Measurements from ENCODE around the gene P3H2.

P3H2 gene

GRCh38 chr3:190003068-190003467, 117.6 kb downstream of the P3H2 start:
- peaks cover 35% of the 10 kb centered on the region for H3K4me1 ChIP-seq (ENCODE audit: insufficient read depth, low read length)
- no peaks in the 10 kb centered on the region for H3K9me3 ChIP-seq (ENCODE audit: control insufficient read depth, insufficient read depth, low read length)
- H3K36me3 ChIP-seq (ENCODE audit: insufficient read depth, low read length) = no peaks in the 10 kb centered on the region
- H3K9ac ChIP-seq (ENCODE audit: low read depth, low read length) = no peak overlapping the region

- Histone ChIP-seq H3K36me3 (ENCODE audit: insufficient read depth, low read length) (no peaks in the 10 kb centered on the region), H3K9ac (ENCODE audit: low read depth, low read length) (no peak overlapping the region), H3K4me1 (ENCODE audit: insufficient read depth, low read length) (peaks cover 38% of the 10 kb centered on the region), H3K9me3 (ENCODE audit: control insufficient read depth, insufficient read depth, low read length) (no peaks in the 10 kb centered on the region)
Measured at GRCh38 chr3:190001426-190001825, 119.3 kb downstream of the P3H2 start.

- 0 out of 2 replicates have a peak overlapping the region, but pooled peaks have one; percentile 11 for H3K9ac ChIP-seq (ENCODE audit: low read depth, low read length)
Measured at GRCh38 chr3:190000861-190001196, 119.9 kb downstream of the P3H2 start.

GRCh38 chr3:190000187-190000860, 120.4 kb downstream of the P3H2 start:
- H3K9me3 ChIP-seq (ENCODE audit: control insufficient read depth, insufficient read depth, low read length) = no peaks in the 10 kb centered on the region
- no peaks in the 10 kb centered on the region for H3K36me3 ChIP-seq (ENCODE audit: insufficient read depth, low read length)
- H3K4me1 ChIP-seq (ENCODE audit: insufficient read depth, low read length) = peaks cover 37% of the 10 kb centered on the region
- no peak overlapping the region for H3K9ac ChIP-seq (ENCODE audit: low read depth, low read length)

More at GRCh38 chr3:190000861-190001196, 119.9 kb downstream of the P3H2 start:
- H3K9me3 ChIP-seq (ENCODE audit: control insufficient read depth, insufficient read depth, low read length) = no peaks in the 10 kb centered on the region
- peaks cover 37% of the 10 kb centered on the region for H3K4me1 ChIP-seq (ENCODE audit: insufficient read depth, low read length)
- no peaks in the 10 kb centered on the region for H3K36me3 ChIP-seq (ENCODE audit: insufficient read depth, low read length)

- no peaks in the 10 kb centered on the region for H3K9me3 ChIP-seq (ENCODE audit: control insufficient read depth, insufficient read depth, low read length)
- no peak overlapping the region for H3K9ac ChIP-seq (ENCODE audit: low read depth, low read length)
- no peaks in the 10 kb centered on the region for H3K36me3 ChIP-seq (ENCODE audit: insufficient read depth, low read length)
- H3K4me1 ChIP-seq (ENCODE audit: insufficient read depth, low read length) = peaks cover 38% of the 10 kb centered on the region
Measured at GRCh38 chr3:189999718-190000117, 121.0 kb downstream of the P3H2 start.

- H3K36me3 ChIP-seq (ENCODE audit: insufficient read depth, low read length) = no peaks in the 10 kb centered on the region
- H3K9me3 ChIP-seq (ENCODE audit: control insufficient read depth, insufficient read depth, low read length) = no peaks in the 10 kb centered on the region
- no peak overlapping the region for H3K9ac ChIP-seq (ENCODE audit: low read depth, low read length)
- peaks cover 25% of the 10 kb centered on the region for H3K4me1 ChIP-seq (ENCODE audit: insufficient read depth, low read length)
Measured at GRCh38 chr3:189995129-189995528, 125.6 kb downstream of the P3H2 start.

- H3K9me3 ChIP-seq (ENCODE audit: control insufficient read depth, insufficient read depth, low read length) = no peaks in the 10 kb centered on the region
- no peaks in the 10 kb centered on the region for H3K36me3 ChIP-seq (ENCODE audit: insufficient read depth, low read length)
- peaks cover 15% of the 10 kb centered on the region for H3K4me1 ChIP-seq (ENCODE audit: insufficient read depth, low read length)
- H3K9ac ChIP-seq (ENCODE audit: low read depth, low read length) = no peak overlapping the region
Measured at GRCh38 chr3:189990826-189991225, 129.9 kb downstream of the P3H2 start.

GRCh38 chr3:189988854-189989253, 131.8 kb downstream of the P3H2 start:
- H3K9me3 ChIP-seq (ENCODE audit: control insufficient read depth, insufficient read depth, low read length) = no peaks in the 10 kb centered on the region
- H3K9ac ChIP-seq (ENCODE audit: low read depth, low read length) = no peak overlapping the region
- peaks cover 7% of the 10 kb centered on the region; the same call in 1 of the 2 replicates for H3K4me1 ChIP-seq (ENCODE audit: insufficient read depth, low read length)
- H3K36me3 ChIP-seq (ENCODE audit: insufficient read depth, low read length) = no peaks in the 10 kb centered on the region

GRCh38 chr3:189988322-189988721, 132.4 kb downstream of the P3H2 start:
- Histone ChIP-seq H3K4me1 (ENCODE audit: insufficient read depth, low read length) (peaks cover 7% of the 10 kb centered on the region; the same call in 1 of the 2 replicates), H3K9ac (ENCODE audit: low read depth, low read length) (no peak overlapping the region), H3K36me3 (ENCODE audit: insufficient read depth, low read length) (no peaks in the 10 kb centered on the region), H3K9me3 (ENCODE audit: control insufficient read depth, insufficient read depth, low read length) (no peaks in the 10 kb centered on the region)

- peaks cover 3% of the 10 kb centered on the region; the same call in 1 of the 2 replicates for H3K36me3 ChIP-seq (ENCODE audit: insufficient read depth, low read length)
Measured at GRCh38 chr3:189985948-189986347, 134.7 kb downstream of the P3H2 start.

GRCh38 chr3:189983612-189984011, 137.1 kb downstream of the P3H2 start:
- H3K36me3 ChIP-seq (ENCODE audit: insufficient read depth, low read length) = peaks cover 3% of the 10 kb centered on the region; the same call in 1 of the 2 replicates
- no peak overlapping the region for H3K9ac ChIP-seq (ENCODE audit: low read depth, low read length)
- H3K9me3 ChIP-seq (ENCODE audit: control insufficient read depth, insufficient read depth, low read length) = no peaks in the 10 kb centered on the region
- no peaks in the 10 kb centered on the region; the same call in 1 of the 2 replicates for H3K4me1 ChIP-seq (ENCODE audit: insufficient read depth, low read length)

More at GRCh38 chr3:189985948-189986347, 134.7 kb downstream of the P3H2 start:
- peaks cover 7% of the 10 kb centered on the region; the same call in 1 of the 2 replicates for H3K4me1 ChIP-seq (ENCODE audit: insufficient read depth, low read length)
- H3K9me3 ChIP-seq (ENCODE audit: control insufficient read depth, insufficient read depth, low read length) = no peaks in the 10 kb centered on the region
- H3K9ac ChIP-seq (ENCODE audit: low read depth, low read length) = no peak overlapping the region

- H3K9me3 ChIP-seq (ENCODE audit: control insufficient read depth, insufficient read depth, low read length) = no peaks in the 10 kb centered on the region
- peaks cover 3% of the 10 kb centered on the region; the same call in 1 of the 2 replicates for H3K36me3 ChIP-seq (ENCODE audit: insufficient read depth, low read length)
- H3K4me1 ChIP-seq (ENCODE audit: insufficient read depth, low read length) = no peaks in the 10 kb centered on the region; the same call in 1 of the 2 replicates
- H3K9ac ChIP-seq (ENCODE audit: low read depth, low read length) = no peak overlapping the region
Measured at GRCh38 chr3:189982321-189982945, 138.3 kb downstream of the P3H2 start.

GRCh38 chr3:189981668-189982067, 139.0 kb downstream of the P3H2 start:
- Histone ChIP-seq H3K4me1 (ENCODE audit: insufficient read depth, low read length) (no peaks in the 10 kb centered on the region; the same call in 1 of the 2 replicates), H3K9me3 (ENCODE audit: control insufficient read depth, insufficient read depth, low read length) (no peaks in the 10 kb centered on the region), H3K36me3 (ENCODE audit: insufficient read depth, low read length) (peaks cover 3% of the 10 kb centered on the region; the same call in 1 of the 2 replicates), H3K9ac (ENCODE audit: low read depth, low read length) (no peak overlapping the region)

- Histone ChIP-seq H3K9me3 (ENCODE audit: control insufficient read depth, insufficient read depth, low read length) (no peaks in the 10 kb centered on the region), H3K36me3 (ENCODE audit: insufficient read depth, low read length) (peaks cover 5% of the 10 kb centered on the region), H3K4me1 (ENCODE audit: insufficient read depth, low read length) (no peaks in the 10 kb centered on the region; the same call in 1 of the 2 replicates), H3K9ac (ENCODE audit: low read depth, low read length) (no peak overlapping the region)
Measured at GRCh38 chr3:189978753-189979152, 141.9 kb downstream of the P3H2 start.

GRCh38 chr3:189977174-189977573, 143.5 kb downstream of the P3H2 start:
- no peak overlapping the region for H3K9ac ChIP-seq (ENCODE audit: low read depth, low read length)
- no peaks in the 10 kb centered on the region for H3K9me3 ChIP-seq (ENCODE audit: control insufficient read depth, insufficient read depth, low read length)
- no peaks in the 10 kb centered on the region for H3K4me1 ChIP-seq (ENCODE audit: insufficient read depth, low read length)
- H3K36me3 ChIP-seq (ENCODE audit: insufficient read depth, low read length) = peaks cover 9% of the 10 kb centered on the region
